Measurements from ENCODE around the gene ERC2. TPM values are rescaled to one million over a fixed set of nuclear protein-coding genes. Genes with fewer than 3 reads are reported as not detected.
"Not testable (repeated sequence)": the region's sequence is repeated elsewhere in the genome, so short reads cannot be mapped to it uniquely, and the experiment has no call there.

Gene ERC2
- total RNA-seq, 1 donor from 2014 or later: 7.4 TPM

GRCh38 chr3:56076746-56077145 is 391.5 kb downstream of the ERC2 start:
- no peak overlapping the region for H3K4me3 Mint-ChIP-seq (ENCODE audit: unreplicated experiment)
- DNase-seq (ENCODE audit: low read depth) (no peak), FAIRE-seq (no peak)
- Histone ChIP-seq H3K4me3 (ENCODE audit: insufficient read depth, low read depth, low read length) (no peak overlapping the region), H3K27me3 (ENCODE audit: insufficient read depth, low read length) (peaks cover 3% of the 10 kb centered on the region), H4K20me1 (ENCODE audit: insufficient read depth, low read length) (no peaks in the 10 kb centered on the region), H3K4me1 (ENCODE audit: insufficient read depth, low read length) (no peaks in the 10 kb centered on the region), H3K9me3 (ENCODE audit: insufficient read depth, low read depth, low read length) (no peaks in the 10 kb centered on the region), H3K27ac (ENCODE audit: low read depth, low read length) (no peak overlapping the region), H3K36me3 (ENCODE audit: insufficient read depth, low read length) (no peaks in the 10 kb centered on the region), H3K4me2 (ENCODE audit: low read length) (no peak overlapping the region), H3K79me2 (ENCODE audit: insufficient read depth, low read length) (no peaks in the 10 kb centered on the region), H2AFZ (ENCODE audit: low read depth, low read length) (no peak overlapping the region), H3K9ac (ENCODE audit: low read length) (no peak overlapping the region)
- H3K36me3 Mint-ChIP-seq (ENCODE audit: low read depth, unreplicated experiment): no peaks in the 10 kb centered on the region
- TF ChIP-seq, protein P1, sequence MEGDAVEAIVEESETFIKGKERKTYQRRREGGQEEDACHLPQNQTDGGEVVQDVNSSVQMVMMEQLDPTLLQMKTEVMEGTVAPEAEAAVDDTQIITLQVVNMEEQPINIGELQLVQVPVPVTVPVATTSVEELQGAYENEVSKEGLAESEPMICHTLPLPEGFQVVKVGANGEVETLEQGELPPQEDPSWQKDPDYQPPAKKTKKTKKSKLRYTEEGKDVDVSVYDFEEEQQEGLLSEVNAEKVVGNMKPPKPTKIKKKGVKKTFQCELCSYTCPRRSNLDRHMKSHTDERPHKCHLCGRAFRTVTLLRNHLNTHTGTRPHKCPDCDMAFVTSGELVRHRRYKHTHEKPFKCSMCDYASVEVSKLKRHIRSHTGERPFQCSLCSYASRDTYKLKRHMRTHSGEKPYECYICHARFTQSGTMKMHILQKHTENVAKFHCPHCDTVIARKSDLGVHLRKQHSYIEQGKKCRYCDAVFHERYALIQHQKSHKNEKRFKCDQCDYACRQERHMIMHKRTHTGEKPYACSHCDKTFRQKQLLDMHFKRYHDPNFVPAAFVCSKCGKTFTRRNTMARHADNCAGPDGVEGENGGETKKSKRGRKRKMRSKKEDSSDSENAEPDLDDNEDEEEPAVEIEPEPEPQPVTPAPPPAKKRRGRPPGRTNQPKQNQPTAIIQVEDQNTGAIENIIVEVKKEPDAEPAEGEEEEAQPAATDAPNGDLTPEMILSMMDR (IDR thresholded peaks at IDR 0.05; ENCODE audit: insufficient read depth, low read depth, low read length): no peak
- TF ChIP-seq EZH2 (IDR thresholded peaks at IDR 0.05; ENCODE audit: insufficient read depth, low read length): no peak
- no peaks in the 10 kb centered on the region for H3K9me3 Mint-ChIP-seq (ENCODE audit: unreplicated experiment)
- H3K4me1 Mint-ChIP-seq (ENCODE audit: low read depth, unreplicated experiment): no peaks in the 10 kb centered on the region
- no peaks in the 10 kb centered on the region for H3K27me3 Mint-ChIP-seq (ENCODE audit: low read depth, unreplicated experiment)
- H3K27ac Mint-ChIP-seq (ENCODE audit: unreplicated experiment): no peak overlapping the region

DNA sequence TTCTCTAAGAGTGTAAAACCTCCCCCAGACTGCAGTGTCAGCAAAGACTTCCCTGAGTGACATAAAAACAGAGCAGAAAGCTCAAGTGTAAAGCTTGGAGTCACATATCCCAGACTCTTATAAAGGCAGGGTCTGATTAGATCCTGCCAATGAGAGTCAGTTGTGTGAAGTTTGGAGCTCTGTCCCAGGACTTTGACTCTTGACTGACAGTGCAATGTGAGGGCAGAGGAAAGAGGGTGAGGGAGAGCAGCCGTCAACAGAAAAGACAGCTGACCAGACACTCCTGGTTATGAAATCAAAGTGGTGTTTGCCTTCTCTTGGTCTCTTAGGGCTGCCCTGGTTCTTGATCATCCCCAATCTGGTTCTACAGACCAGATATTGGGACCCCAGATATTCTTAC is 393.2 kb downstream of the ERC2 start:
- no peak for TF ChIP-seq EZH2 (IDR thresholded peaks at IDR 0.05; ENCODE audit: insufficient read depth, low read length)
- TF ChIP-seq, protein P1 (IDR thresholded peaks at IDR 0.05; ENCODE audit: insufficient read depth, low read depth, low read length): no peak
- H3K4me1 Mint-ChIP-seq (ENCODE audit: low read depth, unreplicated experiment): no peaks in the 10 kb centered on the region
- no peaks in the 10 kb centered on the region for H3K27me3 Mint-ChIP-seq (ENCODE audit: low read depth, unreplicated experiment)
- H3K4me3 Mint-ChIP-seq (ENCODE audit: unreplicated experiment): no peak overlapping the region
- H3K9ac ChIP-seq (ENCODE audit: low read length): no peak overlapping the region
- no peak overlapping the region for H3K4me2 ChIP-seq (ENCODE audit: low read length)
- no peak overlapping the region for H2AFZ ChIP-seq (ENCODE audit: low read depth, low read length)
- peaks cover 3% of the 10 kb centered on the region for H3K27me3 ChIP-seq (ENCODE audit: insufficient read depth, low read length)
- H3K79me2 ChIP-seq (ENCODE audit: insufficient read depth, low read length): no peaks in the 10 kb centered on the region
- H3K9me3 Mint-ChIP-seq (ENCODE audit: unreplicated experiment): no peaks in the 10 kb centered on the region
- no peaks in the 10 kb centered on the region for H3K36me3 ChIP-seq (ENCODE audit: insufficient read depth, low read length)
- H4K20me1 ChIP-seq (ENCODE audit: insufficient read depth, low read length): no peaks in the 10 kb centered on the region
- no peak overlapping the region for H3K4me3 ChIP-seq (ENCODE audit: insufficient read depth, low read depth, low read length)
- FAIRE-seq (no peak), DNase-seq (ENCODE audit: low read depth) (no peak)
- no peak overlapping the region for H3K27ac Mint-ChIP-seq (ENCODE audit: unreplicated experiment)
- no peaks in the 10 kb centered on the region for H3K9me3 ChIP-seq (ENCODE audit: insufficient read depth, low read depth, low read length)
- no peaks in the 10 kb centered on the region for H3K36me3 Mint-ChIP-seq (ENCODE audit: low read depth, unreplicated experiment)
- no peak overlapping the region for H3K27ac ChIP-seq (ENCODE audit: low read depth, low read length)
- no peaks in the 10 kb centered on the region for H3K4me1 ChIP-seq (ENCODE audit: insufficient read depth, low read length)

GRCh38 chr3:56069766-56070165 is 398.5 kb downstream of the ERC2 start:
- H3K4me2 ChIP-seq (ENCODE audit: low read length): no peak overlapping the region
- H3K27me3 ChIP-seq (ENCODE audit: insufficient read depth, low read length): no peaks in the 10 kb centered on the region
- H3K4me3 Mint-ChIP-seq (ENCODE audit: unreplicated experiment): no peak overlapping the region
- no peaks in the 10 kb centered on the region for H3K4me1 ChIP-seq (ENCODE audit: insufficient read depth, low read length)
- H2AFZ ChIP-seq (ENCODE audit: low read depth, low read length): no peak overlapping the region
- H3K9me3 ChIP-seq (ENCODE audit: insufficient read depth, low read depth, low read length): no peaks in the 10 kb centered on the region
- peaks cover 4% of the 10 kb centered on the region for H3K36me3 Mint-ChIP-seq (ENCODE audit: low read depth, unreplicated experiment)
- H3K27ac Mint-ChIP-seq (ENCODE audit: unreplicated experiment): no peak overlapping the region
- H3K79me2 ChIP-seq (ENCODE audit: insufficient read depth, low read length): no peaks in the 10 kb centered on the region
- no peaks in the 10 kb centered on the region for H3K4me1 Mint-ChIP-seq (ENCODE audit: low read depth, unreplicated experiment)
- H3K9me3 Mint-ChIP-seq (ENCODE audit: unreplicated experiment): peaks cover 12% of the 10 kb centered on the region
- H3K4me3 ChIP-seq (ENCODE audit: insufficient read depth, low read depth, low read length): no peak overlapping the region
- H3K27me3 Mint-ChIP-seq (ENCODE audit: low read depth, unreplicated experiment): no peaks in the 10 kb centered on the region
- no peak overlapping the region for H3K9ac ChIP-seq (ENCODE audit: low read length)
- FAIRE-seq: no peak
- no peak for DNase-seq (ENCODE audit: low read depth)
- H3K27ac ChIP-seq (ENCODE audit: low read depth, low read length): no peak overlapping the region
- TF ChIP-seq EZH2 (IDR thresholded peaks at IDR 0.05; ENCODE audit: insufficient read depth, low read length): no peak
- TF ChIP-seq, protein P1 (IDR thresholded peaks at IDR 0.05; ENCODE audit: insufficient read depth, low read depth, low read length): no peak
- H4K20me1 ChIP-seq (ENCODE audit: insufficient read depth, low read length): no peaks in the 10 kb centered on the region
- no peaks in the 10 kb centered on the region for H3K36me3 ChIP-seq (ENCODE audit: insufficient read depth, low read length)

DNA sequence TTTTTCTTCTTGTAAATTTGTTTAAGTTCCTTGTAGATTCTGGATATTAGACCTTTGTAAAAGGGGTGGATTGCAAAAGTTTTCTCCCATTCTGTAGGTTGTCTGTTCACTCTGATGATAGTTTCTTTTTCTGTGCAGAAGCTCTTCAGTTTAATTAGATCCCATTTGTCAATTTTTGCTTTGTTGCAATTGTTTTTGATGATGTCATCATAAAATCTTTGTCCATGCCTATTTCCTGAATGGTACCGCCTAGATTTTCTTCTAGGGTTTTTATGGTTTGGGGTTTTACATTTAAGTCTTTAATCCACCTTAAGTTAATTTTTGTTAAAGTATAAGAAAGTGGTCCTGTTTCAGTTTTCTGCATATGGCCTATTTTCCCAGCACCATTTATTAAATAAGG is 401.9 kb downstream of the ERC2 start:
- H3K27ac Mint-ChIP-seq (ENCODE audit: unreplicated experiment); FAIRE-seq; H3K4me1 ChIP-seq (ENCODE audit: insufficient read depth, low read length); DNase-seq (ENCODE audit: low read depth); H3K4me2 ChIP-seq (ENCODE audit: low read length); H3K4me1 Mint-ChIP-seq (ENCODE audit: low read depth, unreplicated experiment); H3K4me3 ChIP-seq (ENCODE audit: insufficient read depth, low read depth, low read length); H4K20me1 ChIP-seq (ENCODE audit: insufficient read depth, low read length); H2AFZ ChIP-seq (ENCODE audit: low read depth, low read length); H3K79me2 ChIP-seq (ENCODE audit: insufficient read depth, low read length); H3K27ac ChIP-seq (ENCODE audit: low read depth, low read length); H3K36me3 ChIP-seq (ENCODE audit: insufficient read depth, low read length); H3K27me3 ChIP-seq (ENCODE audit: insufficient read depth, low read length); H3K9me3 ChIP-seq (ENCODE audit: insufficient read depth, low read depth, low read length); H3K36me3 Mint-ChIP-seq (ENCODE audit: low read depth, unreplicated experiment); H3K27me3 Mint-ChIP-seq (ENCODE audit: low read depth, unreplicated experiment); H3K4me3 Mint-ChIP-seq (ENCODE audit: unreplicated experiment); H3K9ac ChIP-seq (ENCODE audit: low read length): not testable (repeated sequence)
- peaks cover 12% of the 10 kb centered on the region for H3K9me3 Mint-ChIP-seq (ENCODE audit: unreplicated experiment)

All from astrocyte (in vitro differentiated cells and primary cell).